Jurkat, Clone E6-1 (cell line): ENCODE results near the gene CDKAL1.

Experiments
- DNase-seq: peaks from one replicate; pipeline ENCODE4 v3.0.0-alpha.2; 2011; ENCODE audit warnings: low read depth, low spot score
- H3K4me3 ChIP-seq: 2 replicates; pipeline ENCODE4 v1.5.1; 2011; ENCODE audit warnings: mild to moderate bottlenecking, low read length, control low read depth, moderate library complexity

The CDKAL1 gene

DNA sequence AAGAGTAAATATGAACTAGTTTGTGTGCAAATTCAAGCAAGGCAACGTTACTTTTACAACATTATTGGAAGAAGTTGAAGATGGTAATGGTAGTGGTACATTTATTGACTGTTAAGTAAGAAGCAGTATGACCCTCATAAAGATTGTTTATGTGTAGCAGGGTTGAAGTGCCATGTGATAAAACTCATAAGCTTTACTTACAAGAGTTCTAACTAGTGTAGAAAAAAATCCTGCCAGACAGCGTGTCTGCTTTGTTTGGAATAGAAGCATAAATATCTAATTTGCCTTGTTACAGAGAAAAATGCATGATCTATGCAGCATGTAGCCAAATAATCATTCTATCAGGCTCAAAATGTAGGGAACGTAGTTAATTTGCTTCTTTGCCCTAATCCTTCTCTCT lies 608.5 kb downstream of the CDKAL1 start:
- DNase-seq, result no peak

DNA sequence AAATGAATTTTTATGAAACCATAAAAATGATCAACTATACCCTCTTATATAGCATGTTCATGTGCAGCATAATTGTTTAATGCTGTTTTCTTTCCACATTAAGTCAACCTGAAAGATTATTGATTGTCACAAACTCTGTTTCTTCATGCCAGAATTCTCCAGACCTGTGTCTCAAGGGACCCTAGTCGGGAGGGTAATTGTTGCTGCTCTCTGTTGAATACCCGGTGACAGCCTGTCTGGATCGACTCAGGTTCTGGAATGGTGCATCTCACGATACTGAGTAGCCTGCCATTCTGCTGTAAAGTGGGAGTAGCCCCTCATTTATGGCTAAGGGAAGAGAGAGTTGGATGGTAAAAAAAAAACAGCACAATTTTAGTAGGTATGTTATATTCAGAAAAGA lies 609.4 kb downstream of the CDKAL1 start:
- no peak for DNase-seq
- H3K4me3 ChIP-seq, result no peak overlapping the region

More for the DNA sequence above, 608.5 kb downstream of the CDKAL1 start:
- H3K4me3 ChIP-seq, result no peak overlapping the region

DNA sequence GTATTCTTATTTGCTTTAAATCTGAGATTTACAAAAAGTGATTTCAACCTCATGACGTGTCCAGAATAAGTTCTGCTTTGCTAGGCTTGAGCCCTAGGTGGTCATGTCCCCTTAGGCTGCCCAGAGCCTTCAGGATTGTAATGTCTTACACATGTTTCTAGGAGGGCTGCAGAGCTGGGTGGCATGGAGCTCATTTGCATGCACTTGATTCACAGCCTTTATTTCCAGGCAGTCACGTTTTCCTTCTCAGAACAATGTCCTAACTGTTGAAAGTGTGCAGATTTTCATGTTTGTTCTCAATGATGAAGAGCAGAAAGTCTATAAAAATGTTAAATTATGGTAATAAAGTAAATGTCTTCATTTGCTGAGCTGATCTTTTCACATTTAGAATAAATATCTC lies 610.7 kb downstream of the CDKAL1 start:
- H3K4me3 ChIP-seq, result no peak overlapping the region

DNA sequence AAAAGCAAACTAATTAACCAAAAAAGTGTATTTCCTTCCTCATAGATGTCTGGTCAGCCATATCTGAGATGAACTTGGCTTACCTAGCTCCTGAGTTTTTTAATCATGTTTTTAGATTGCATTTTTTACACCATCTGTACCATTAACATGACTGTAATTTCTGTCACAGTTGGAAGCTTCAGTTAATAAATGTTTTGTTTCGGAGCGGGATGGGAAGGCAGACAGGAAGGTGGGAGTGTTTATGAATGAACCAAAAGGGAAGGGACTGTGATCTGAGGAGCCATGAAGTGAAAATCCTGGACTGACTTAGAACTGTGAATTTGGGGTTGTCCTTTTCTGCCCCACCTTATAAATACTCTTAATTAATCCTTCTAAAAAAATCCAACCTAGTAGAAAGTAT lies 613.7 kb downstream of the CDKAL1 start:
- DNase-seq, result no peak
- H3K4me3 ChIP-seq, result no peak overlapping the region

More for the DNA sequence above, 610.7 kb downstream of the CDKAL1 start:
- no peak for DNase-seq

DNA sequence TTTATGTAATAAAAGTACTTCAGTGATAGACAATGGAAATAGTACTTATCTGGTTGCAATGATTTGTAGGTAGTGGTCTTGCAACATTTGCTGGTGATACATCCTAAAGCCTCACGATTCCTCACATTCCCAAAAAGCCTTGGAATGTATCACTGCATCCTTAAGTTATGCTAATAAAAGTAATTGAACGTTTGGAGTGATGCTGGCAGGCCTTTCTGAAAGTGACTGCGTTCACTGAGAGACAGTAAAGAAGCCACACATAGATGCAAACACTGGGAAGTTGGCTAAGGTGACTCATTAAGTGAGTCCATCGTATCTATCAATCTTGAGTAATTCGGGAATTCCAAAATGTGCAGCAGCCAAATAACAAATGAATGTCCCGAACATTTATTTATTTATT lies 615.2 kb downstream of the CDKAL1 start:
- no peak overlapping the region for H3K4me3 ChIP-seq
- no peak for DNase-seq

DNA sequence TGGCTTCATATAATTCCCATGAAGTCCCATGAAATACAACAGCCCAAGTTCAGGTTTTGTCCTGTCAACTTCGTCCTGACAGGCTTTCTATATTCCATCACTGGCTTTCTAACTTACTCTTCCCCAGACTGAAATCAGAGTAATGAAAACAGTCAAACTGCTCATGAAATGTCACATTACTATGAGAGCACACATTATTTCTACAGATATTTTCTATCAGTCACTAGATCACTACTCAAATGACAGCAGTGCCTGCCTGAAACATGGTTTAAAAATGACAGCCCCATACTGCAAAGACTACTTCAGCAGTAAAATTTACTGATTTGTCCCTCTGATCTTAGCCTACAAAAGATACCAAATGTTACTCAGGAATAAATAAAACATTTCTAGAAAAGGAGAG lies 616.4 kb downstream of the CDKAL1 start:
- no peak for DNase-seq
- H3K4me3 ChIP-seq, result no peak overlapping the region

DNA sequence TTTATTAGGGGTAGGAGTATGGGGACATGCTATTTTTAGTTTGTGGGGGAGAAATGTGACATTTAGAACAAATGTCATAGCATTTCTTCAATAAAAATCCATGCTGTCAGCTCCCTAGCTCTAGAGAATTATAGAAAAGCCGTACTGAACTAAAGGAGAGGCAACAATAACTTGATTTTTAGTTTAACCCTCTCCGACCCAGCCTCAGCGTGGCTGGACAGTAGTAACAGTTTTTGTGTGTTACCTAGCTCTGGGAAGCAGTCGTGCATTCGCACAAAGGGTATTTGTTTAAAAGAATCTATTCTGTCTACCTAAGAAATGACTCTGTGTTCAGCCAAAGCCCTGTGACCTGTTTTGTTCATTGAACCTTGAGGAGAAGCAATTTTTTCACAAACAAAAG lies 616.9 kb downstream of the CDKAL1 start:
- no peak overlapping the region for H3K4me3 ChIP-seq
- no peak for DNase-seq

DNA sequence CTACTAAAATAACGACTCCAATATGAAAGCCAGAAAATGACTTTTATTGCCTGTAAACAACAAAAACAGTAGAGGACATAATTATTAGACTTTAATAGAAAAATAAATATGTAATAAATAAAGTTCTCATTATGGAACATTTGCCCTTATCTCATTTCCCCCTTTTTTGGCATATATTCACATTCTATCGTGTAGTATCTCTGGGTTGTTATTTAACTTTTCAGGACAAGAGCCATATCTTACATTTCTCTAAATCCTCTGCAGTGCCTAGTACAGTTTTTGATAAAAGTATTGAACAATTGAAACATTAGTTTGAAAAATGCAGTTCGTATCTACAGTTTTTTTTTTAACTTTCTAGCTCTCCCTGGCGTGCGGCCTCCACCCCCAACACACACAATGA lies 617.3 kb downstream of the CDKAL1 start:
- DNase-seq, result no peak
- no peak overlapping the region for H3K4me3 ChIP-seq

DNA sequence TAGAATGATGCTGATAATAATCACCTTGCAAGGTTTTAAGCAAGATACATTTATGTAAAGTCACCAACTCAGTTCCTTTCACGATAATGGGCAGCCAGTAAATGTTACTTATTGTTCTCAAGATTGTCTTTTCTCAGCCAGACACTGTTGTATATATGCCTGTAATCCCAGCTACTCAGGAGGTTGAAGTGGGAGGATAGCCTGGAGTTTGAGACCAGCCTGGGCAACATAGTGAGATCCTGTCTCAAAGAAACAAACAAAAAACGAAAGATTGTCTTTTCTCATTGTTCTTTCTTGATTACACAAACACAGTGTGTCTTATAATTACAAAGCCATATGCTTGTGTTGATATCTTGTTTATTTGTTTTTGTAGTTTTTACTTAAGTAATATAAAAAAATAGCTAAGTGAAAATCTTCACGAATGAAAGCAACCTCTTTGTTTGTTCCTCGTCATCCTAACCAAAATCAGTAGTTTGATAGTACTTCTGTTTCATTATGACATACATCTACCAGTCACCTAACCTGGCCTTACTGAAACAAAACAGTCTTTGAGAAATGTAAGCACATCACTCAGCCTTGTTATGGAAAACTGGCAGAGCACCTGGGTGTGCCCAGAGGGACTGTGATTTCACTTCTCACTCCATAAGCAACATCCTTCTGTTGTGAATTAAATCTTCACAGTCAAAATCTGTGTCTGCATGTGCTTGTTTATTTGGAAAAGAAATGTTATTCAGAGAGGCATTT lies 623.1 kb downstream of the CDKAL1 start:
- no peak for DNase-seq

DNA sequence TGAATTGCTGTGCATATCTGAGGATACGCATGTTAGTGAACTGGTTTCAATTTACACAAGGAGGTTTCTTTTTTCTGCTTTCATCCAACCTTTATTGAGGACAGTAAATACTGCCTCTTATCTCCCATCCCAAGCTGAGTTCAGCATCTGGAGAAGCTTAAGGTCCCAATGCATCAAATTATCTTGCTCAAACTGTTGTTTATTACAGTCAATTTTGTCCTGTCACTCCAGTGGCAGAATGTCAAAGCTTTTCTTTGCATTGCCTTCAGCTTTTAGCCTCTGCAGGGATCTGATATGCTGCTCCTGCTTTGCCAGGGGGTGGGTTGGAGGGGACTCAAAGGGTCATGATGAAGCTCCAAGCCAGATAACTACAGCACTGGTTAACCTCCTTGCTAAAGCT lies 623.9 kb downstream of the CDKAL1 start:
- no peak overlapping the region for H3K4me3 ChIP-seq
- no peak for DNase-seq

More for the DNA sequence above, 623.1 kb downstream of the CDKAL1 start:
- H3K4me3 ChIP-seq, result no peak overlapping the region

DNA sequence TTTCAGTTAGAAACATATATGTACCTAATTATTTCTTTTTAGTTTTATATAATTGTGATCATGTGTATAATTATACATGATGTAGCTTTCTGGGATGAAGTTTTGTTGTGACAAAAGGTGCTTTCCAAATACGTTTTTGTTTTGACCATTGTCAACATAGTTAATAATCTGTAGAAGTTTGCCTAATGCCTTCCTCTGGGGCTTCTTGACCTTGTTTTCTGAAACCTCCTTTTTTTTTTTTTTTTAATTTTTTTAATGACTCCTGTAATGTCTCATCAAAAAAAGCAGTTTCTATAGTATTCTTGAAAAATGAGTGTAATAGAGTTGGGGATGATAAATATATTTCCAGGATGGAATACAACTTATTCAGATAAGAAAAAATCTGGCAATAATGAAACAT lies 624.6 kb downstream of the CDKAL1 start:
- no peak for DNase-seq
- H3K4me3 ChIP-seq, result no peak overlapping the region

DNA sequence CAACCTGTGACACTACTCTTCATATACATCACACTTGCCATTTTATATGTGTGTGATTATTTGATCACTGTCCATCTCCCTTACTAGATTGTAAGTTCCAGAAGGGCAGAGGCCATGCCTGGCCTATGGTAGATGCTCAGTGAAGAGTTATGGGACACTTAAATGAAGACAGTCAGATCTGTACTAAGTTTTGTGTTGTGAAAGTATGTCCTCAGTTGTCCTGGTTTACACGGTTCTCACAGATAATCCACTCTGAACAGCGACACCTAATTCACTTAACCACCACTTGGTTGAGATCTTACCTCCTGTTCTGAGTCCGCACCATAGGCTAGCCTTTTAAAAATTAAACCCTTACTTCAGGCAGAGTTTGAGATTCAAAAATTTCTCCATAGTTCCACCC lies 625.2 kb downstream of the CDKAL1 start:
- no peak for DNase-seq
- H3K4me3 ChIP-seq, result no peak overlapping the region

DNA sequence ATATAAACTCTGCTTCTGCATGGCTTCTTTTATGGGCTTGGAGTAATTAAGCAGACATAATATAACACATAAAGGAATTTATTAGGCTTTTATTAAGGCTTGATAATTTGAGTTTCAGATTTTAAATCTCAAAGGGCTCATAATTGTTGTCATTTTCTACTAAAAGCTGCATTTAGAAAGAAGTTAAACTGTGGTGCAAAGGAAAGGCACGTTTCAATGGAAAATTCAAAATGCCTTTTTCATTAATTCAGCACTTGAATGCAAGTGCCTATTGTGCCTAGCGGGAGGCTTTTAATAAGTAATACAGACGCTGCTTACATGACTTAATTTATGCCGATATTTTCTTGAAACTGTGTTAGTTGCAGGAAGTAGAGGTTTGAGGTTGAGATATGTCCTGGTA lies 627.5 kb downstream of the CDKAL1 start:
- H3K4me3 ChIP-seq, result no peak overlapping the region
- DNase-seq, result peak; percentile 12

DNA sequence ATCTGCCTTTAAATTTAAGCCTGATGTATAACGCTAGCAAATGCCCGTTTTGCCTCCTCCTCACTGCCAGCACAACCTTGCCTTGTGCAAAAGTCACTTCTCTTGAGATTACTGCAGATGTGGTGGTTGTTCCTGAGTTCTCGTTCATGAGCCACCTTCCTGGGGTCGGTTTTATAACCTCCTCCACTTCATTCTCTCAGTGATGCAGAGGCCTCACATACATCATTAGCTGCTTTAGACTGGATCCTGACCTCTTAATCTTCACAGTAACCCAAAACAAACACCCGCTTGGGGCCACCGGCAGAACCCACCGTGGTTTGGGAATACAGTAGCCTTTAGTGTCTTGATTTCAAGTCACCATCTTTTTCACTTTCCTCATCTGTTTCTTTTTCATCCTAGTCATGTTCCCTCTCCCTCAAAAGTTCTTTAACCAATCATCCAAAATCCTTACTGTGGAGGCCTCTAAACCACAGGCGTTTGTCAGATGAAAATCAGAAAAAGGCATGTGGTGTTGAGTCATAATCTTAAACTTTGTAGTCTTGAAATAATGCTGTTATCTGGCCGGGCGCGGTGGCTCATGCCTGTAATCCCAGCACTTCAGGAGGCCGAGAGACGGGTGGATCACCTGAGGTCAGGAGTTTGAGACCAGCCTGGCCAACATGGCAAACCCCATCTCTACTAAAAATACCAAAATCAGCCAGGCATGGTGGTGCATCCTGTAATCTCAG lies 629.0 kb downstream of the CDKAL1 start:
- no peak overlapping the region for H3K4me3 ChIP-seq
- DNase-seq, result no peak

DNA sequence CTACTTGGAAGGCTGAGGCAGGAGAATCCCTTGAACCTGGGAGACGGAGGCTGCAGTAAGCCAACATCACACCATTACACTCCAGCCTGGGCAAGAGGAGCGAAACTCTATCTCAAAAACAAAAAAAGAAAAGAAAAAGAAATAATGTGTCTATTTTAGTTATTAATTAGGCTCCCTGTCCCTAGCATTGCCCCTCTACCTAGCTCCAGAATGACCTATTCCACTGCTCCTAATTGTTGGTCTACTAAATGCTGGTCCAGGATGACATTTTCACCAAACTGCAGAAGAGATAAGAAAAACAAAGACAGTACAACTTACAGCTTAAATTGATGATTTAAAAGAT lies 629.6 kb downstream of the CDKAL1 start:
- DNase-seq, result no peak

DNA sequence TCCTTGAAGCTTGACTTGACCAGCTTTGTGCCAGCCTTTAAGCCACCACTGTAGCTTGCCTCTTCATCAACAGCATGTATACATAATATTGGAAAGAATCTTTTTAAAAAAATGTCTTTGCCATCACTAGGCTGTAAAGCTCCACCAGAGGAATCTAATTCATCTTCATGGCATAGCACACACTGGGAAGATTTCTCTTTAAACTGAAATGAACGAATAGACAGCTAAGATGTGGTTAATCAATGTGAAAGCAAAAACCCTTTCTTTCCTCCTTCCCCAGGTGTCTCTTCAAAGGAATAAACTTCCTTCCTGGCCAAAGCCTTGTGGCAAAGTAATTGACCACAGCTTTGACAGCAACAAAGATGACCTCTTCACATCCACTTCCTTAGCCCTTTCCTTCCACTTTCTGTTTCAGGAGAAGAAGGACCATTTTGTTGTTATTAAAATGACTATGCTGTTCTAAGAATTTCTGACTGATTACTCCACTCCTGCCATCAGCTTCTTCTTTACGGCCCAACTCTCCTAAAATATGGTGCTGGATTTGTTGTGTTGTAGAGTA lies 630.6 kb downstream of the CDKAL1 start:
- no peak overlapping the region for H3K4me3 ChIP-seq
- DNase-seq, result peak; percentile 78

More for the DNA sequence above, 629.6 kb downstream of the CDKAL1 start:
- no peak overlapping the region for H3K4me3 ChIP-seq

DNA sequence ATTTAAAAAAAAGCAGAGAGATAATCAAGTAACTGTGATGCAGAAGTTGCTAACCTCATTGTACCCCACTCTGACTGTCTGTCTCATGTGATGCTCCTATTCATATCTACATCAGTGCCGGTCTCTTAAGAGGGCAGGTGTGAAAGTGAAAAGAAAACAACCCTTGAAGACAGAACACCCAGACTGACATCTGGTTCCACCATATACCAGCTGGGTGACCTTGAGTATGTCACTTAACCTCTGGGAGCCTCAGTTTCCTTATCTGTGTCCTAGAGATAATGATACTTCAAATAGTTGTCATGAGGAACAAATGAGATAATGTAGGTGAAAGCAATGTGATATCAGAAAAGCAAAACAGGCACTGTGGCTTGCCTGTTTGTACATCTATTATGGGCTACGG lies 632.5 kb downstream of the CDKAL1 start:
- DNase-seq, result peak; percentile 79
- no peak overlapping the region for H3K4me3 ChIP-seq

DNA sequence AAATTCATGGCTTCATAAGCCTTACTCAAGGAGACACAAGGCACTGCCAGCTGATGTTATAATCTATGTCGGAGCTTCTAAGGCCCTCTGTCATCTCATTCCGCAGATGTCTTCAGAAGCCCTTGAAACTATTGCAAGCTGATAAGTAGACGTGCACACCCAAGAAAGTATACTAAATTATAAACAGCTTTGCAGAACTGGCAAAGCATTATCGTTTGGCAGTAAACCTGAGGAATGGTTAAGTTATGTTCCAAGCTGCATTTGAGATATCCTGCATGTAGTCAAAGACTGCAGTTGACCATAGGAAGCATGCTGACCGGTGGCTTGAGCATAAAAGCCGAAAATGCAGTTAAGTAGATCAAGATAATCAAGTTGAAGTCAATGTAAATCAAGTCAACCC lies 633.5 kb downstream of the CDKAL1 start:
- DNase-seq, result no peak
- no peak overlapping the region for H3K4me3 ChIP-seq

DNA sequence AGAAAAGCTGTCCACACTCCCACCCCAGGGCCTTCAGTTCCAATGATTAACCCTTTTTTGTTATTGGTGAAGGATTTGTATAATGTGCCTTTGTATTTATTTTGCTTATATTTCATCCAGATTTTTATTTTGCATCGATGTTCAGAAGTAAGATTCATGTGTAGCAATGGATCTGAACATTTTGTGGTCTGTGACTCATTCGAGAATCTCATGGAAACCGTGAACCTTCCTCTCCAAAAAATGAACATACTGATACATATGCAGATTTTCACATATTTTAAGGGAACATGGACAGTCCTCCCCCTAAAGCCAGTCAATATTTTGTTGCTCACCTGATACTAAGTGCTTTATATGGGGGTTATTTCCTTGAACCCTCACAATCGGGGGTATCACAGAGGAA lies 637.5 kb downstream of the CDKAL1 start:
- no peak for DNase-seq

DNA sequence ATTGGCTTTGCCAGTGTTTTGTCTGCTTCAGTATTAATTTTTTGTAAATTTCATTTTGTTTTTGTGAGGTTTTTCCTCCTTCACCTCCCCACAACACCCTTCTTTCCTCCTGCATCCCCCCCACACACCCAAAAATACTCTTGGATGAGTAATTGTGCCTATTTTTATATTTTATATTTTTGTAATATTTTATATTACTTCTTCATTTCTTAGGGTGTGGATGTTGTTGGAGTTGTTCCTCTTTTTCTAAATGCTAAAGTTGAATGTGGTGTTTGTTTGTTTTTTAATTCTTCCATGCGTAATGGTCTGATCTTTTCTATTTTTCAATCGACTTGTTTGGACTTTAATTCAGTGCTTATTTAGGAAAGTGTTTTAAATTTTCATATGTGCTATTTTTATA lies 638.8 kb downstream of the CDKAL1 start:
- H3K4me3 ChIP-seq, result no peak overlapping the region
- no peak for DNase-seq

More for the DNA sequence above, 637.5 kb downstream of the CDKAL1 start:
- H3K4me3 ChIP-seq, result no peak overlapping the region

DNA sequence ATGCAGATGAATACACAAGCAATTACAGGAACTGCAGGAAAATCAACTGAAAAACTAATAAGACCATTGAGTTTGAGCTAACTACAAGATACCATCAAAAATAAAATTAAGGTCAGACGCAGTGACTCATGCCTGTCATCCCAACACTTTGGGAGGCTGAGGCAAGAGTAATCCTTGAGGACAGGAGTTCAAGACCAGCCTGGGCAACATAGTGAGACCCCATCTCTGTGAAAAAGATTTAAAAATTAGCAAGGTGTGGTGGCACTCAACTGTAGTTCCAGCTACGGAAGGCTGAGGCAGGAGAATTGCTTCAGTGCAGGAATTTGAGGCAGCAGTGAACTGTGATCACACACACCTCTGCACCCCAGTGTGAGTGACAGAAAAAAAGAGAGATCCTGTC lies 639.4 kb downstream of the CDKAL1 start:
- no peak for DNase-seq
- H3K4me3 ChIP-seq, result no peak overlapping the region
